ENCODE measurements around the gene GAN.

GAN gene

DNA sequence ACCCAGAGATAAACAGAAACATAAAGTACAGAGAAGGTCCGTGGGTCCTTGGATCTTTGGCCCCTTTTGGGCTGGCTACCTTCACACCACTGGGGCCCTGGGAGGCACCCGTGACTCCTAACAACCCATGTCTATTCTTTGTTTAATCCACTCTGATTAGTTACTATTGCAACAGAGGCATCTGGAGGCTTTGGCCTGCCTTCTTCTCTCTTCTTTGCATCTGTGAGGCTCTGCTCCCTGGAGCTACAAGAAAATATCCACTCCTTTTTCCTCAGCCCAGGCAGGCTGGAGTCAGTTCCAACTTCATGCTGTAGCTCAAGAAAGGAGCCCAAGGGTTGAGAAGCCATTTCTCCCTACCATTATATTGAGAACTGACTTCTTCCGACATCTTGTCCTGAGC lies 120.3 kb downstream of the GAN start:
- no peak overlapping the region for H3K27ac ChIP-seq (ENCODE audit: low read depth, low read length)
- no peaks in the 10 kb centered on the region for H3K36me3 ChIP-seq (ENCODE audit: control insufficient read depth in 5 of 5, insufficient read depth in 5 of 5, low read length in 5 of 5)
- H3K4me3 ChIP-seq (ENCODE audit: low read depth in 1 of 5, low read length in 5 of 5), result no peak overlapping the region
- peaks cover 5 to 26% (median 19%) of the 10 kb centered on the region in 5 donors for H3K4me1 ChIP-seq (ENCODE audit: control insufficient read depth in 5 of 5, insufficient read depth in 5 of 5, low read length in 5 of 5)
- H3K27me3 ChIP-seq (ENCODE audit: control insufficient read depth in 5 of 5, insufficient read depth in 4 of 5, low read length in 5 of 5), result no peaks in the 10 kb centered on the region
- no peaks in the 10 kb centered on the region for H3K9me3 ChIP-seq (ENCODE audit: control insufficient read depth in 5 of 5, low read length in 5 of 5)
- H3K9ac ChIP-seq (ENCODE audit: low read length in 5 of 5), result no peak overlapping the region

- Histone ChIP-seq H3K9me3 (ENCODE audit: control insufficient read depth in 5 of 5, low read length in 5 of 5) (no peaks in the 10 kb centered on the region), H3K4me1 (ENCODE audit: control insufficient read depth in 5 of 5, insufficient read depth in 5 of 5, low read length in 5 of 5) (peaks cover 5 to 30% (median 19%) of the 10 kb centered on the region in 5 donors), H3K36me3 (ENCODE audit: control insufficient read depth in 5 of 5, insufficient read depth in 5 of 5, low read length in 5 of 5) (no peaks in the 10 kb centered on the region), H3K27ac (ENCODE audit: low read depth, low read length) (no peak overlapping the region), H3K4me3 (ENCODE audit: low read depth in 1 of 5, low read length in 5 of 5) (no peak overlapping the region), H3K27me3 (ENCODE audit: control insufficient read depth in 5 of 5, insufficient read depth in 4 of 5, low read length in 5 of 5) (no peaks in the 10 kb centered on the region), H3K9ac (ENCODE audit: low read length in 5 of 5) (no peak overlapping the region)
Observed at GRCh38 chr16:81435567-81435966, 120.8 kb downstream of the GAN start.

GRCh38 chr16:81436386-81436785 lies 121.6 kb downstream of the GAN start:
- no peaks in the 10 kb centered on the region for H3K27me3 ChIP-seq (ENCODE audit: control insufficient read depth in 5 of 5, insufficient read depth in 4 of 5, low read length in 5 of 5)
- no peaks in the 10 kb centered on the region for H3K9me3 ChIP-seq (ENCODE audit: control insufficient read depth in 5 of 5, low read length in 5 of 5)
- H3K9ac ChIP-seq (ENCODE audit: low read length in 5 of 5), result no peak overlapping the region

GRCh38 chr16:81437865-81438264 lies 123.1 kb downstream of the GAN start:
- H3K4me1 ChIP-seq (ENCODE audit: control insufficient read depth in 5 of 5, insufficient read depth in 5 of 5, low read length in 5 of 5), result peaks cover 0 to 14% (median 4%) of the 10 kb centered on the region in 5 donors
- no peaks in the 10 kb centered on the region for H3K9me3 ChIP-seq (ENCODE audit: control insufficient read depth in 5 of 5, low read length in 5 of 5)
- no peaks in the 10 kb centered on the region for H3K36me3 ChIP-seq (ENCODE audit: control insufficient read depth in 5 of 5, insufficient read depth in 5 of 5, low read length in 5 of 5)
- H3K27me3 ChIP-seq (ENCODE audit: control insufficient read depth in 5 of 5, insufficient read depth in 4 of 5, low read length in 5 of 5), result no peaks in the 10 kb centered on the region
- H3K9ac ChIP-seq (ENCODE audit: low read length in 5 of 5), result no peak overlapping the region
- no peak overlapping the region for H3K27ac ChIP-seq (ENCODE audit: low read depth, low read length)
- H3K4me3 ChIP-seq (ENCODE audit: low read depth in 1 of 5, low read length in 5 of 5), result no peak overlapping the region

More at GRCh38 chr16:81436386-81436785, 121.6 kb downstream of the GAN start:
- Histone ChIP-seq H3K36me3 (ENCODE audit: control insufficient read depth in 5 of 5, insufficient read depth in 5 of 5, low read length in 5 of 5) (no peaks in the 10 kb centered on the region), H3K4me3 (ENCODE audit: low read depth in 1 of 5, low read length in 5 of 5) (no peak overlapping the region), H3K4me1 (ENCODE audit: control insufficient read depth in 5 of 5, insufficient read depth in 5 of 5, low read length in 5 of 5) (peaks cover 5 to 25% (median 13%) of the 10 kb centered on the region in 5 donors), H3K27ac (ENCODE audit: low read depth, low read length) (no peak overlapping the region)

All from subcutaneous abdominal adipose tissue (tissue), 5 donors.